Endodermal cell (in vitro differentiated cells): ENCODE measurements around the gene FUT7. TPM values are rescaled to one million over a fixed set of nuclear protein-coding genes. Genes with fewer than 3 reads are reported as not detected.

Source experiments
- DNase-seq: peaks from one replicate; pipeline ENCODE4 v3.0.0-alpha.2; 2017
- H3K27ac ChIP-seq: 2 replicates; pipeline ENCODE4 v1.5.1; 2013; ENCODE audit warnings: mild to moderate bottlenecking, low read depth, low read length, moderate library complexity
- H3K27me3 ChIP-seq: 2 replicates; pipeline ENCODE4 v1.6.1; 2013; ENCODE audit warnings: mild to moderate bottlenecking, low read length, moderate library complexity; ENCODE audit not compliant: insufficient read depth, control insufficient read depth, poor library complexity, severe bottlenecking
- H3K36me3 ChIP-seq: 2 replicates; pipeline ENCODE4 v1.7.0; 2013; ENCODE audit warnings: mild to moderate bottlenecking, low read length, moderate library complexity; ENCODE audit not compliant: control insufficient read depth, insufficient read depth
- H3K4me1 ChIP-seq: one replicate; pipeline ENCODE4 v1.7.0; 2013; ENCODE audit warnings: low read length; ENCODE audit not compliant: control insufficient read depth, insufficient read depth
- H3K4me3 ChIP-seq: 2 replicates; pipeline ENCODE4 v1.5.1; 2013; ENCODE audit warnings: mild to moderate bottlenecking, low read length, moderate library complexity
- H3K9ac ChIP-seq: 2 replicates; pipeline ENCODE4 v1.6.1; 2013; ENCODE audit warnings: mild to moderate bottlenecking, low read length, moderate library complexity; ENCODE audit not compliant: poor library complexity, severe bottlenecking; ENCODE audit errors: extremely low read depth
- H3K9me3 ChIP-seq: 2 replicates; pipeline ENCODE4 v1.6.1; 2013; ENCODE audit warnings: mild to moderate bottlenecking, low read length, moderate library complexity; ENCODE audit not compliant: control insufficient read depth
- H3K27ac Mint-ChIP-seq: 2 replicates; pipeline ENCODE4 v1.8.0; 2020; ENCODE audit warnings: mixed read lengths
- H3K27me3 Mint-ChIP-seq: 2 replicates; pipeline ENCODE4 v1.8.0; 2021; ENCODE audit warnings: mild to moderate bottlenecking, mixed read lengths; ENCODE audit not compliant: insufficient read depth
- H3K36me3 Mint-ChIP-seq: 2 replicates; pipeline ENCODE4 v1.8.0; 2020; ENCODE audit warnings: low read depth, mixed read lengths
- H3K4me1 Mint-ChIP-seq: 2 replicates; pipeline ENCODE4 v1.8.0; 2020; ENCODE audit warnings: mixed read lengths
- H3K4me3 Mint-ChIP-seq: 2 replicates; pipeline ENCODE4 v1.8.0; 2020; ENCODE audit warnings: mild to moderate bottlenecking, moderate library complexity, mixed read lengths
- H3K9me3 Mint-ChIP-seq: 2 replicates; pipeline ENCODE4 v1.8.0; 2020; ENCODE audit warnings: mild to moderate bottlenecking, mixed read lengths
- CTCF ChIP-seq: fragments of 200-600 bp; sonication (generic); conservative IDR thresholded peaks from 2 replicates; pipeline ENCODE4 v1.5.0; 2021; ENCODE audit warnings: antibody characterized with exemption, mild to moderate bottlenecking
- WGBS, 2 experiments: methylation state at CpG; one replicate each; pipeline versions ENCODE4 v1.1.5 to v1.1.7; 2013; ENCODE audit warnings: missing lambda C conversion rate in 2 of 2, mixed read lengths in 1 of 2; ENCODE audit not compliant: insufficient coverage in 1 of 2, insufficient read length in 1 of 2; 5-methylcytosine and 5-hydroxymethylcytosine counted together
- total RNA-seq, 2 donors: library from RNA; stranded (reverse); fragmentation: NEBNext Ultra II Directional in 1 of 2; extraction: Animal tissue kit (Norgen Biotek cat#: 25700) in 1 of 2; gene quantifications; 2 replicates in 1 of 2; 3 replicates in 1 of 2; pipeline ENCODE4 v1.2.1, GENCODE V29; 2021

Gene FUT7
- total RNA-seq, 2 donors from 2014 or later = not detected

- no peaks in the 10 kb centered on the region for H3K4me1 Mint-ChIP-seq
- H3K4me3 Mint-ChIP-seq = no peak overlapping the region
- H3K9ac ChIP-seq = no peak overlapping the region
- WGBS, 2 experiments = 91 to 97% methylated on average over 11 to 22 of the region's 22 CpGs
- peaks cover 19% of the 10 kb centered on the region for H3K9me3 Mint-ChIP-seq
- no peaks in the 10 kb centered on the region for H3K36me3 Mint-ChIP-seq
- no peaks in the 10 kb centered on the region for H3K4me1 ChIP-seq
- no peak overlapping the region for H3K27ac ChIP-seq
- no peaks in the 10 kb centered on the region for H3K27me3 ChIP-seq
- H3K36me3 ChIP-seq = no peaks in the 10 kb centered on the region
- DNase-seq = no peak
- TF ChIP-seq CTCF = no peak
- H3K27ac Mint-ChIP-seq = no peak overlapping the region
- no peak overlapping the region for H3K4me3 ChIP-seq
- H3K9me3 ChIP-seq = no peaks in the 10 kb centered on the region
- H3K27me3 Mint-ChIP-seq = peaks cover 3% of the 10 kb centered on the region
These were observed 23.6 kb downstream of the FUT7 start for GRCh38 chr9:137008312-137008711.

- peaks cover 19% of the 10 kb centered on the region for H3K9me3 Mint-ChIP-seq
These were observed 24.0 kb downstream of the FUT7 start for GRCh38 chr9:137007816-137008270.

GRCh38 chr9:137007108-137007815 lies 24.6 kb downstream of the FUT7 start:
- no peaks in the 10 kb centered on the region for H3K36me3 Mint-ChIP-seq
- WGBS, 2 experiments = 84 to 89% methylated on average over 12 to 30 of the region's 30 CpGs
- no peaks in the 10 kb centered on the region for H3K27me3 ChIP-seq
- DNase-seq = no peak
- H3K36me3 ChIP-seq = no peaks in the 10 kb centered on the region
- H3K27ac Mint-ChIP-seq = no peak overlapping the region
- peaks cover 19% of the 10 kb centered on the region for H3K9me3 Mint-ChIP-seq
- no peak overlapping the region for H3K27ac ChIP-seq
- H3K4me1 ChIP-seq = no peaks in the 10 kb centered on the region
- no peaks in the 10 kb centered on the region for H3K9me3 ChIP-seq
- no peak overlapping the region for H3K9ac ChIP-seq
- H3K4me3 Mint-ChIP-seq = no peak overlapping the region
- H3K27me3 Mint-ChIP-seq = peaks cover 3% of the 10 kb centered on the region
- TF ChIP-seq CTCF = no peak
- H3K4me3 ChIP-seq = no peak overlapping the region
- no peaks in the 10 kb centered on the region for H3K4me1 Mint-ChIP-seq

More at GRCh38 chr9:137007816-137008270, 24.0 kb downstream of the FUT7 start:
- Mint-ChIP-seq H3K4me1 (no peaks in the 10 kb centered on the region), H3K36me3 (no peaks in the 10 kb centered on the region), H3K27me3 (peaks cover 3% of the 10 kb centered on the region), H3K27ac (no peak overlapping the region), H3K4me3 (no peak overlapping the region)
- no peak for DNase-seq
- no peak overlapping the region for H3K27ac ChIP-seq
- H3K9ac ChIP-seq = no peak overlapping the region
- H3K4me1 ChIP-seq = no peaks in the 10 kb centered on the region
- H3K9me3 ChIP-seq = no peaks in the 10 kb centered on the region
- H3K27me3 ChIP-seq = no peaks in the 10 kb centered on the region
- TF ChIP-seq CTCF = no peak
- no peak overlapping the region for H3K4me3 ChIP-seq
- 83 to 92% methylated on average over 8 to 13 of the region's 13 CpGs for WGBS, 2 experiments
- no peaks in the 10 kb centered on the region for H3K36me3 ChIP-seq
